Epithelial cell of proximal tubule (primary cell): ENCODE measurements around the gene PJA2. TPM values are rescaled to one million over a fixed set of nuclear protein-coding genes. Genes with fewer than 3 reads are reported as not detected.

Source experiments
- DNase-seq: peaks from one replicate; pipeline ENCODE4 v3.0.0-alpha.2; 2011; ENCODE audit warnings: low read depth
- H3K4me3 ChIP-seq: 2 replicates; pipeline ENCODE4 v1.5.1; 2011; ENCODE audit warnings: low read depth, mild to moderate bottlenecking, low read length
- total RNA-seq: library from RNA; depleted of rRNA; stranded (reverse); fragments of >200 nt; gene quantifications from 2 replicates; pipeline ENCODE4 v1.2.3, GENCODE V29; 2015
- TF ChIP-seq, protein P1 (sequence below): conservative IDR thresholded peaks from 2 replicates; pipeline ENCODE4 v1.5.1; 2012; ENCODE audit warnings: low read depth, mild to moderate bottlenecking, low read length

Gene PJA2
- total RNA-seq, 1 donor from 2014 or later: 42.3 TPM

- TF ChIP-seq, protein P1, sequence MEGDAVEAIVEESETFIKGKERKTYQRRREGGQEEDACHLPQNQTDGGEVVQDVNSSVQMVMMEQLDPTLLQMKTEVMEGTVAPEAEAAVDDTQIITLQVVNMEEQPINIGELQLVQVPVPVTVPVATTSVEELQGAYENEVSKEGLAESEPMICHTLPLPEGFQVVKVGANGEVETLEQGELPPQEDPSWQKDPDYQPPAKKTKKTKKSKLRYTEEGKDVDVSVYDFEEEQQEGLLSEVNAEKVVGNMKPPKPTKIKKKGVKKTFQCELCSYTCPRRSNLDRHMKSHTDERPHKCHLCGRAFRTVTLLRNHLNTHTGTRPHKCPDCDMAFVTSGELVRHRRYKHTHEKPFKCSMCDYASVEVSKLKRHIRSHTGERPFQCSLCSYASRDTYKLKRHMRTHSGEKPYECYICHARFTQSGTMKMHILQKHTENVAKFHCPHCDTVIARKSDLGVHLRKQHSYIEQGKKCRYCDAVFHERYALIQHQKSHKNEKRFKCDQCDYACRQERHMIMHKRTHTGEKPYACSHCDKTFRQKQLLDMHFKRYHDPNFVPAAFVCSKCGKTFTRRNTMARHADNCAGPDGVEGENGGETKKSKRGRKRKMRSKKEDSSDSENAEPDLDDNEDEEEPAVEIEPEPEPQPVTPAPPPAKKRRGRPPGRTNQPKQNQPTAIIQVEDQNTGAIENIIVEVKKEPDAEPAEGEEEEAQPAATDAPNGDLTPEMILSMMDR: no peak
- no peak overlapping the region for H3K4me3 ChIP-seq
- no peak for DNase-seq
Measured at GRCh38 chr5:109396965-109397364, 12.8 kb downstream of the PJA2 start.

- H3K4me3 ChIP-seq: no peak overlapping the region
- no peak for DNase-seq
- TF ChIP-seq, protein P1: no peak
Measured at GRCh38 chr5:109394806-109395205, 15.0 kb downstream of the PJA2 start.

DNA sequence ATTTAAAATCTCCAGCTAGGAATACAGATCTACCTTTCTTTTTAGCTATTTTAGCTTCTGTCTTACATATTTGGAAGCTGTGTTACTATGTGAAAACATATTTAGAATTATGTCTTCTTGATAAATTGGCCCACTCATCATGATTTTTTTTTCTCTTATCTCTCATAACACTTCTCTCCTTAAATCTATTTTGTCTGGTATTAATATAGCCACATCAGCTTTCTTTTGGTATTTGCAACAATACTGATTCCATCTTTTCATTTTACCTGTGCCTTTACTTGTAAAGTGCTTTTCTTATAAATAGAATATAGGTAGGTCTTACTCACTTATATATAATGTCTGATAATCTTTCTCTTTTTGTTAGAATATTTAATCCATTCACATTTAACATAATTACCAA, 19.6 kb downstream of the PJA2 start:
- no peak overlapping the region for H3K4me3 ChIP-seq
- no peak for DNase-seq
- TF ChIP-seq, protein P1: no peak

DNA sequence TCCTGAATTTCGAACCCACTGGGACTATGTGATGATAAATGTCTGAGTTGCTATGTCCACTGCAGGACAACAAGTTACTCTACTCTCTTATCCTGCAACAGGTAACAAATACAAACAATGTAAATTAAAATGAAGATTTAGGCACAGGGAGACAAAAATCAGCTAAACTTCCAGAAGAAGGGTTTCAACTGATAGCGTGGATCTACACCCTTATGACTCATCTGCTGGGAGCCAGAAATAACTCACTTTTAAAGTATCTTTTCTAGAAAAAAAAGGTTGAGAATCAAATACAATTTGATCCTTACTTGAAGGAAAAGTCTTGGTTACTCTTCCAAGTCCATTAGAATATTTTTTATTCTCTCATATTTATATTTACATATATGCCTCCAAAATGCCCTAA, 21.4 kb downstream of the PJA2 start:
- no peak overlapping the region for H3K4me3 ChIP-seq
- DNase-seq: no peak
- TF ChIP-seq, protein P1: no peak

- no peak for DNase-seq
- no peak overlapping the region for H3K4me3 ChIP-seq
- TF ChIP-seq, protein P1: no peak
Measured at GRCh38 chr5:109387408-109387974, 22.3 kb downstream of the PJA2 start.

DNA sequence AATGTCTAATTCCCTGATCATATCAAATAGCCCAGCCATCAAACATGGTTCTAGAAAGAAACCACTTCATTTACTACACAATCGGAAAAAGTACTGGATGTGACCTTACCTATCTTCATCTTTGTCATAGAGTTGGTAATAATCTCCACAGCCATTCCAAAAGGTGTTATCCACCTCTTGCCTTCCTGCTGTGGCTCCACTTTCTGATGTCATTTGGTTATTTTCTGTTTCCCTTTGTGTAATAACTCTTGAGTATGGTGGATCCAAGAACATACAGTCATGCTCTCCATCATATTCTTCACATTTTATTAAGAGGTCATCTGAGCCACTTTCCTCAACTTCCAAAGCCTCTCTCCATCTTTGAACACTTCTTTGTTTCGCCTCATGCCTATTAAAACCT, 31.7 kb downstream of the PJA2 start:
- no peak overlapping the region for H3K4me3 ChIP-seq
- DNase-seq: no peak
- TF ChIP-seq, protein P1: no peak

GRCh38 chr5:109374625-109375024, 35.1 kb downstream of the PJA2 start:
- TF ChIP-seq, protein P1: peak; percentile 30
- H3K4me3 ChIP-seq: no peak overlapping the region
- DNase-seq: no peak
